Cardiac fibroblast (primary cell): ENCODE results near the gene GRAP2.
"Not testable (repeated sequence)": the region's sequence is repeated elsewhere in the genome, so short reads cannot be mapped to it uniquely, and the experiment has no call there.

Source experiments
- DNase-seq, 2 donors: peaks; one replicate each; pipeline versions ENCODE4 v3.0.0 to v3.0.0-alpha.2; 2010; ENCODE audit warnings: low read depth in 2 of 2
- H3K4me3 ChIP-seq, 2 donors: replicated peaks in 1 of 2; 1 replicate in 1 of 2; 2 replicates in 1 of 2; pipeline ENCODE4 v1.5.1; 2011; ENCODE audit warnings: low read depth in 2 of 2, low read length in 2 of 2, mild to moderate bottlenecking in 2 of 2, moderate library complexity in 1 of 2
- TF ChIP-seq, protein P1 (sequence below): IDR thresholded peaks from one replicate; pipeline ENCODE4 v1.5.1; 2011; ENCODE audit warnings: low read depth, mild to moderate bottlenecking, low read length, inconsistent platforms

Gene GRAP2

DNA sequence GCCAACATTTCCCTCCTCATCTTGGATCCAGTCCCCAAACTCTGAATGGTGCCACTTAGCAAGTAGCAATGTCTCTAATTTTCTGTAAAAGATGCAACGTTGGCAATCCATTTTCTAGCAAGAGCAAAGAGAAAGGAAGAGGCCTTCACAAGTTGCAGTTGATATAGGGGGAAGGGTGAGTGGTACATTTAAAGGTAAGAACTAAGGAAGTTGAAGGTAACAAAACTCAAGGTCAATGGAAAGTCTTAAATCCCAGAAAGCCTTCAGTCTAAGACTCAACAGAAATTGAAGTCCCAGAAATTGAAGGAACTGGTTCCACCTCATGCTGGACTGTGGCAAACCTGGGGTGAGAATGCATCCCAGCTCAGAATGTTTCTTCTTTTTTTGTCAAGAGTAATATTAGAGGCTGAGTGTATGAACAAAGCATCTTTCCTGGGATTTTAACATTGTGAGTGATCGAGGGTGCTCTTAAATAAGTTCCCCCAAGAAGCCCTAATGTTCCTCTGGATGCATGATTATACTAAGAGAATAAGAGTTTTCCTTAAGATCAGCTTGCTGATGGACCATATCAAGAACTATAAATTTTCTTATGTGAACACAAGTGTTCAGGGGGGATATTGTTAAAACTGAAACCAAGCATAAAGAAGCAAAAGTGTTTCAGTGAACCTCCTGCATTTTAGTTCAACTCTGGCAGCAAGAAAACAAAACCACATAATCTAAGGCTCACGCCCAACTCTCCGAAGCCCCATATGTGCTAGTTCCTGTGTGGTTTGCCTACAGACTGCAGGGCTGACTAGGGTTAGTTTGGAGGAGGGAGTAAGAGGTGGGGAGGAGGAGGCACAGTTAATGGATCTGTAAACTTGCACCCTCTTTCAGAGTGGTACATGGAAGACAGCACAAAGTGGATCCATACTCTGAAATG is at the start of gene GRAP2:
GRAP2 (plus strand) TSS at position 779 of the 922 bp plus-strand sequence. CDS start 46,023 bp downstream, outside the sequence.
- TF ChIP-seq, protein P1, sequence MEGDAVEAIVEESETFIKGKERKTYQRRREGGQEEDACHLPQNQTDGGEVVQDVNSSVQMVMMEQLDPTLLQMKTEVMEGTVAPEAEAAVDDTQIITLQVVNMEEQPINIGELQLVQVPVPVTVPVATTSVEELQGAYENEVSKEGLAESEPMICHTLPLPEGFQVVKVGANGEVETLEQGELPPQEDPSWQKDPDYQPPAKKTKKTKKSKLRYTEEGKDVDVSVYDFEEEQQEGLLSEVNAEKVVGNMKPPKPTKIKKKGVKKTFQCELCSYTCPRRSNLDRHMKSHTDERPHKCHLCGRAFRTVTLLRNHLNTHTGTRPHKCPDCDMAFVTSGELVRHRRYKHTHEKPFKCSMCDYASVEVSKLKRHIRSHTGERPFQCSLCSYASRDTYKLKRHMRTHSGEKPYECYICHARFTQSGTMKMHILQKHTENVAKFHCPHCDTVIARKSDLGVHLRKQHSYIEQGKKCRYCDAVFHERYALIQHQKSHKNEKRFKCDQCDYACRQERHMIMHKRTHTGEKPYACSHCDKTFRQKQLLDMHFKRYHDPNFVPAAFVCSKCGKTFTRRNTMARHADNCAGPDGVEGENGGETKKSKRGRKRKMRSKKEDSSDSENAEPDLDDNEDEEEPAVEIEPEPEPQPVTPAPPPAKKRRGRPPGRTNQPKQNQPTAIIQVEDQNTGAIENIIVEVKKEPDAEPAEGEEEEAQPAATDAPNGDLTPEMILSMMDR, result no peak
- H3K4me3 ChIP-seq, result no peak within 1 kb of the TSS
- no peak for DNase-seq

DNA sequence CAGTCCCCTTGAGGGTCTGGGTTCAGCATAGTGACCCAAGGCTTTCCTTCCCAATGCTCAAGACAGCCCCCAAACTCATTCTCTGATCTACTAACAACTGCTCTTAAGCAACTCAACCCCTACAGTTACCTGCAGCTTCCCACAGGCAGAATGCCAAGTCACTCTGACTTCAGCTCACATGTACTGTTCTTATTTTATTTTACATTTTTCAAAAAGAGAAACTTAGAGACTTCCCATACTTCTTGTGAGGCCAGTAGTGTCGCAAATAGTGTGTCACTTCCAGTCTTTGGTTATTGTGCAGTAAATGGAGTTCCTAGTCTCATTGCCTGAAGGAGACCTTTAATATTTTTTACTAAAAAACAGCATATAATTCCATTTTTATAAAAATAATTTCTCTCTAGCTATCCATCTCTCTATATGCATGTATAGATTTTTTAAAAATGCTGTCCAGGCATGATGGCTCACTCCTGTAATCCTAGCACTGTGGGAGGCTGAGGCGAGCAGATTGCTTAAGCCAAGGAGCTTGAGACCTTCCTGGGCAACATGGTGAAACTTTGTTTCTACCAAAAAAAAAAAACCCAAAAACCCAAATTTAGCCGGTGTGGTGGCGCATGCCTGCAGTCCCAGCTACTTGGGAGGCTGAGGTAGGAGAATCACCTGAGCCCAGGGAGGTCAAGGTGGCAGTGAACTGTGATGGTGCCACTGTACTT is 49.1 kb upstream of the GRAP2 start:
- H3K4me3 ChIP-seq, result no peak overlapping the region
- DNase-seq, result no peak
- TF ChIP-seq, protein P1, result no peak

DNA sequence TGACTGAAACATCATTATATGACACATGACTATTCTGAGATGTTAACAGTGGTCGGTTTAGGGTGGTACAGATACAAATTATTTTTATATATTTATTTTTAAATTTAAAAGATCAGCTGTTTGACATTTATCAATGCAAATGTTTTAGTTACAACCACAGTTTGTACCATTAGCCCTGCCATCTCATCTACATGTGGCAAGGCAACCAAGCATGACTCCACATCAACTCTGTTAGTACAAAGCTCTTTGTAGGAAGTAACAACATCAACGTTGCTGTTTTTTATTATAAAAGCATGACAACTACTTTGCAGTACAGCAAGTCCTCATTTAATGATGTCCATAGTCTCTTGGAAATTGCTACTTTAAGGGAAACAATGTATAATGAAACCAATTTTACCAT is 48.1 kb upstream of the GRAP2 start:
- H3K4me3 ChIP-seq, result no peak overlapping the region
- no peak for DNase-seq
- TF ChIP-seq, protein P1, result no peak

DNA sequence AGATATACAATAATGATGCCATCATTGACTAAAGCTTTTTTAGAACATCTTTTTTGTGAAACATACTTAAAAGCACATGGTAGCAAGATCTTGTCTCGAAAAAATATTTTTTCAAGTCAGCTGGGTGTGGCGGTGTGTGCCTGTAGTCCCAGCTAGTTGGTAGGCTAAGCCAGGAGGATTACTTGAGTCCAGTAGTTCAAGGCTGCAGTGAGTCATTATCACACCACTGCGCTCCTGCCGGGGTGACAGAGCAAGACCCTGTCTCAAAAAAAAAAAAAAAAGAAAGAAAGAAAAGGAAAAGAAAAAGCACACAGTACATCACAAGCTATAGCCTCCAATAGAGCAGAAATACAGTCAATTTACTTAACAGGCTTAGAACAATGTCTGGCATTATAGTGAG is 44.3 kb upstream of the GRAP2 start:
- no peak for DNase-seq
- H3K4me3 ChIP-seq, result no peak overlapping the region
- TF ChIP-seq, protein P1, result no peak

DNA sequence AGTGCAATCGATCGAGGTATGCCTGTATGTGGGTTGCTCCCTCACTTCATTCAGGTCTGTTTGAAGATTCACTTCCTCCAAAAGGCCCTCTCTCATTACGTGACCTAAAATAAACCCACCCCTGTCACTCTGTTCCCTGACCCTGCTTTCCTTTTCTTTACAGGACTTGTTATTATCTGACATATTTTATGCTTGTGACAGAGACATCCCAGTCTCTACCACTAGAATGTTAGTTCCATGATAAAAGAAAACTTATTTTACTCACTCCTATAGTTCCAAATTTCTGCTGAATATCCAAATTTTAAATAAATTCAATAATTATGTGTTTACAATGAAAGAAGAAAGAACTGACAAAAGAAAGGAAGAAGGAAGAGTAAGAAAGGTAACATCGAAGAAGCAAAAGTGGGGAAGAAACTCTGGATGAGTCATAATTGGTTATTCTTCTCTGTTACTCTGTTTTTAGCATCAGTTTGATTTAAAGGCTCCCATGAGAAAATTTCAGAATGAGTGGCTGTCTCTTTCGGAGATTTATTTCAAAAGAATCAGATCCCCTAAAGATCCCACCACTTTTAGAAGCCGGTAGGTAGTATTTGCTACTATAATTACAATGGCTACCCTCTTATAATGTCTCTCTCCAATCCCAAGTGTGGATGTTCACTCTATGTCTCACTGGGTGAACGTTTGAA is 40.8 kb upstream of the GRAP2 start:
- DNase-seq, result no peak
- no peak overlapping the region for H3K4me3 ChIP-seq
- TF ChIP-seq, protein P1, result no peak

DNA sequence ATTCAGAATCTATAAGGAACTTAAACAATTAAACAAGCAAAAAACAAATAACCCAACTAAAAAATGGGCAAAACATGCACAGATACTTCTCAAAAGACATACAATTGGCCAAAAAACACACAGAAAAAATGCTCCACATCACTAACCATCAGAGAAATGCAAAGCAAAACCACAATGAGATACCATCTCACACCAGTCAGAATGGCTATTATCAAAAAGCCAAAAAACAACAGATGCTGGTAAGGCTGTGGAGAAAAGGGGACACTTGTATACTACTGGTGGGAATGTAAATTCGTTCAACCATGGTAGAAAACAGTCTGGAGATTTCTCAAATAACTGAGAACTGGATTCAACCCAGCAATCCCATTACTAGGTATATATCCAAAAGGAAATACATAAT is 32.1 kb upstream of the GRAP2 start:
- H3K4me3 ChIP-seq, result no peak overlapping the region
- TF ChIP-seq, protein P1, result no peak
- DNase-seq, result no peak

DNA sequence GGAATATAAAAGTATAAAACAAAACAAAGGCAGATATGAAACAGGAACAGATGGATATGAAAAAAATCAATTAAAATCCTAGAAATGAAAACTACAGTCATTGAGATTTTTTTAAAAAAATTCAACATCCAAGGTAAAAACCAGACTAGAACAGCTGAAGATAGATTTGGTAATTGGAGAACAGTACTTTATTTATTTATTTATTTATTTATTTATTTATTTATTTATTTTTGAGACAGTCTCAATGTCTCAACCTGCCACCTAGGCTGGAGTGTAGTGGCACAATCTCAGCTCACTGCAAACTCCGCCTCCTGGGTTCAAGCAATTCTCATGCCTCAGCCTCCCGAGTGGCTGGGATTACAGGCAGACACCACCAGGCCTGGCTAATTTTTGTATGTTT is 31.1 kb upstream of the GRAP2 start:
- H3K4me3 ChIP-seq, DNase-seq: not testable (repeated sequence)
